Suprapubic skin (tissue), 4 donors: ENCODE data around the gene CTNND2.

ENCODE experiments used
- CTCF ChIP-seq, 2 donors: fragments of 200-600 bp in 1 of 2; fragments of 450-650 bp in 1 of 2; sonication (generic) in 1 of 2; IDR thresholded peaks; one replicate each; pipeline ENCODE4 v1.5.1; 2016 to 2019; ENCODE audit warnings: antibody characterized with exemption in 2 of 2, mild to moderate bottlenecking in 1 of 2, moderate library complexity in 1 of 2
- EP300 ChIP-seq: sonication (generic); formaldehyde crosslinking; IDR thresholded peaks from one replicate; pipeline ENCODE4 v1.6.1; 2017; ENCODE audit warnings: antibody characterized with exemption
- POLR2A ChIP-seq, 2 donors: fragments of 450-650 bp; IDR thresholded peaks; one replicate each; pipeline ENCODE4 v1.6.1; 2017; ENCODE audit warnings: antibody characterized with exemption in 2 of 2, mild to moderate bottlenecking in 2 of 2, moderate library complexity in 2 of 2
- POLR2AphosphoS5 ChIP-seq, 3 donors: sonication (generic); formaldehyde crosslinking; IDR thresholded peaks; one replicate each; pipeline ENCODE4 v1.6.1; 2017; ENCODE audit warnings: antibody characterized with exemption in 3 of 3

- no peak for TF ChIP-seq POLR2AphosphoS5 (IDR thresholded peaks at IDR 0.05)
- TF ChIP-seq CTCF (IDR thresholded peaks at IDR 0.05), result no peak
- TF ChIP-seq EP300, result no peak
- TF ChIP-seq POLR2A (IDR thresholded peaks at IDR 0.05), result no peak
These were observed 821.8 kb downstream of the CTNND2 start for GRCh38 chr5:11082404-11082945.
